Skeletal muscle satellite cell (primary cell): ENCODE measurements around the gene PLEKHM3.

Experiments used
- H3K27me3 ChIP-seq: 2 replicates; pipeline ENCODE4 v1.7.0; 2013; ENCODE audit warnings: low read length; ENCODE audit not compliant: control insufficient read depth, insufficient read depth
- H3K36me3 ChIP-seq: 2 replicates; pipeline ENCODE4 v1.7.0; 2013; ENCODE audit warnings: mild to moderate bottlenecking, control low read depth, low read length; ENCODE audit not compliant: insufficient read depth
- H3K4me1 ChIP-seq: 2 replicates; pipeline ENCODE4 v1.7.0; 2013; ENCODE audit warnings: low read length; ENCODE audit not compliant: control insufficient read depth, insufficient read depth
- H3K4me2 ChIP-seq: 2 replicates; pipeline ENCODE4 v1.7.0; 2013; ENCODE audit warnings: mild to moderate bottlenecking, low read length
- H3K4me3 ChIP-seq: 2 replicates; pipeline ENCODE4 v1.7.0; 2013; ENCODE audit warnings: low read length
- H3K9ac ChIP-seq: 2 replicates; pipeline ENCODE4 v1.7.0; 2013; ENCODE audit warnings: mild to moderate bottlenecking, low read depth, low read length, moderate library complexity
- H3K9me3 ChIP-seq: replicated peaks from 2 replicates; pipeline ENCODE4 v1.7.0; 2013; ENCODE audit warnings: mild to moderate bottlenecking, control low read depth, low read length

The PLEKHM3 gene

DNA sequence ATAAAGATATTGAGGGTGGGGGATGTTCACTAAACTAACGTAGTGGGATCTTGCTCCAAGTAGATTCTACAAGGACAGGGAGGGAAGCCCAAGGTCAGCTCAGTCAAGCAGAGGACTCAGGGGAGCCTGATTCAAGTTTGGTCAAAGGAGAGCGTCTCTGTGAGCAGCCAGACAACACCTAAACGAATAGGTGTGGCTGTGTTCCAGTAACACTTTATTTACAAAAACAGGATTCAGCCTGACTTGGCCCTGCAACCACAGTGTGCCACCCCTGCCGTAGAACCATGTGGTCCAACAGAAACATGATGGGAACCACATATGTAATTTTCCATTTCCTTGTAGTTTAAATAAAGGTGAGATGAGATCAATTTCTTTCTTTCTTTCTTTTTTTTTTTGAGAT, 237.5 kb downstream of the PLEKHM3 start:
- no peak overlapping the region for H3K4me3 ChIP-seq
- H3K9ac ChIP-seq = no peak overlapping the region
- no peaks in the 10 kb centered on the region for H3K36me3 ChIP-seq
- H3K4me1 ChIP-seq = peaks cover 6% of the 10 kb centered on the region
- H3K27me3 ChIP-seq = no peaks in the 10 kb centered on the region
- no peak overlapping the region for H3K4me2 ChIP-seq
- H3K9me3 ChIP-seq = no peaks in the 10 kb centered on the region

DNA sequence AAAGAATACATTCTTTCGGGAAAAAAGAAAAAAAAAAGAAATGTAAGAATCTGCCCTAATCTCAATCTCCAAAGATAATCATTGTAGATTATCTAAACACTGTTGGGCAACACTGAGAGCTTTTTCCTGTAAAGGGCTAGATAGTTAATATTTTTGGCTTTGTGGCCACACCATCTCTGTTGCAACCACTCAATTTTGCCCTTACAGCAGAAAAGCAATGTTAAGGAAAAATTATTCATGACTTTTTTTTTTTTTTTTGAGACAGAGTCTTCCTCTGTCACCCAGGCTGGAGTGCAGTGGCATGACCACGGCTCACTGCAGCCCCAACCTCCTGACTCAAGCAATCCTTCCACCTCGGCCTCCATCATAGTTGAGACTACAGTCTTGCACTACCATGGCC, 238.3 kb downstream of the PLEKHM3 start:
- Histone ChIP-seq H3K4me1 (no peaks in the 10 kb centered on the region), H3K4me2 (no peak overlapping the region), H3K9ac (no peak overlapping the region), H3K4me3 (no peak overlapping the region), H3K27me3 (no peaks in the 10 kb centered on the region), H3K9me3 (no peaks in the 10 kb centered on the region), H3K36me3 (no peaks in the 10 kb centered on the region)

DNA sequence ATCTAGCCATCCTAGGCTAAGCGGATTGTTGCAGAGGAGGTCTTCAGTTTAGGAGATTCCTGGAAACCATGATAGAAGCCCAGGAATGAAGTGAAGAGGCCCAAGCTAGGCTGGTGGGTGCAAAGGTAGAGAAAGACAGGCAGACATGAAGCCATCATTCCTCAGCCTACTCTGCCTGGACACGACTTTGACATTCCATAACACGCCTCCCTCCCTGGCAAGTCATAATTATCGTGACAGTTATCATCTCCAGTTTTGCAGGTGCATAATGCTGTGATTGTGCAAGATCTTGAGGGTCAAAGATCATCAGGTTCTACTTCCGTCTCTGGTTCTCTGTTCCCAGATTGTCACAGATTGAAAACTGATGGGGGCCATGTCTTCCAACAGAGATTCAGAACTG, 240.4 kb downstream of the PLEKHM3 start:
- Histone ChIP-seq H3K4me2 (no peak overlapping the region), H3K9ac (no peak overlapping the region), H3K4me1 (no peaks in the 10 kb centered on the region), H3K9me3 (no peaks in the 10 kb centered on the region), H3K4me3 (no peak overlapping the region), H3K27me3 (no peaks in the 10 kb centered on the region), H3K36me3 (no peaks in the 10 kb centered on the region)

DNA sequence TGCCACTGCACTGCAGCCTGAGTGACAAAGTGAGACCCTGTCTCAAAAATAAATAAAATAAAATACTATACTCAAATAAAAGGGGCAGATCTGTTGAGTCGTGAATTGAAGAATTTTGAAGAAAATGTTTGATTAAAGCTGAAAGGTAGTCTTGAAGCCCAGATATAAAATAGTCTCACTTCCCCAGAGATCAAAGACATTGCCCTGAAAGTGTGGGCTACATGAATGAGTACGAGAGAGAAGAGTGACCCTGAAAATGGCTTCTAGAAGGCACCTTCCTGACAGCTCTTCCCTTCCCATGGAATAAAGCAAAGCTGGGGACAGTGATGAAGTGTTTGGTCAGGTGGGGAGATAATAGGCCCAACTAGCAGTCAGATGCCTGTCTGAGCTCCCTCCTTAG, 241.8 kb downstream of the PLEKHM3 start:
- Histone ChIP-seq H3K9me3 (no peaks in the 10 kb centered on the region), H3K4me3 (no peak overlapping the region), H3K4me2 (no peak overlapping the region), H3K36me3 (no peaks in the 10 kb centered on the region), H3K9ac (no peak overlapping the region), H3K27me3 (no peaks in the 10 kb centered on the region), H3K4me1 (no peaks in the 10 kb centered on the region)

DNA sequence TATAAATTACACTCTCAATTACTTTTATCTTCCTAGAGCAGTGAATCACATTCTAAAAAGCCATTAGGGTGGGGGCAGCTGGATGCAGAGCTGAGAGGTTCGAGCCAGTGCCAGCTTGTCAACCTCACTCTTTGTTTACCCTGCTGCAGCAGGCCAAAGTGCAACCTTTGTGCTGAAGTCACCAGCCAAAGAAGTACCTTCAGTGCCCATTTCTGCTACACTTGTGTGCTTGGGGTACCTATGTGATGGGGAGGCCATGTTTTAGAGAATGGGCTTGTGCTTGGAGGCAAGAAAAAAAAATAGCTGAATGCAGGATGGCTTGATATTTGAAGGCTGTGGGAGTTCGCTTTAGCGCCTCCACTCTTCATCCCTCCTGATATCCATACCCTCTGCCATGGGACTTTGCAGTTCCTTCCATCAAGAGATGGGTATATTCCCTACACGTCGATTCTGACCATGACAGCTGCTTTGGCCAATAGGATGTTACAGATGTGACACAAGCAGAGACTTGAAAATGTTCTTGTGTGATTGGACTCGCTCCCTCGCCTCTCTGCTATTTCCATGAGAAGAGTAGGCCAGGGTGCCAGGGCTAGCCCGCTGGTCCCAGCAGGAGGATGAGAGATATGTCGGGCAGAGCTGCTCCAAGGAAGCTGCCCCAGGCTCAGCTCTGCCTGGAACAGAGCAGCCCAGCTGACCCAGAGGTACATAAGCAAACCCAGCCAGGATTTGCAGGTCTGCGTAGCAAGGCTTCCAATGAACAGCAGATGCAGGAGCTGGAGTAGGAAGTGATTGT, 242.9 kb downstream of the PLEKHM3 start:
- Histone ChIP-seq H3K4me1 (no peaks in the 10 kb centered on the region), H3K27me3 (no peaks in the 10 kb centered on the region), H3K4me2 (no peak overlapping the region), H3K9ac (no peak overlapping the region), H3K4me3 (no peak overlapping the region), H3K9me3 (no peaks in the 10 kb centered on the region), H3K36me3 (no peaks in the 10 kb centered on the region)

DNA sequence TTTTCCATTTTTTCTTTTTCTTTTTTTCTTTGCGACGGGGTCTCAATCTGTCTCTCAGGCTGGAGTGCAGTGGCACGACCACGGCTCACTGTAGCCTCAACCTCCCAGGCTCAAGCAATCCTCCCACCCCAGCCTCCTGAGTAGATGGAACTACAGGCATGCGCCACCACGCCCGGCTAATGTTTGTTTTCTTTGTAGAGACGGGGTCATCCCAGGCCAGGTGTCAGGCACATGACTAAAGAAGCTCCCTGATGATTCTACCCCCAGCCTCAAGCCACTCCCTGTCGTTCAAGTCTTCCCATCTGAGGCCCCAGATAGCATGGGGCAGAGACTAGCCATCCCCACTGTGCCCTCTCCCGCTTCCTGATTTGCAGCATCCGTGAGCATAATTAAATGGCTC, 245.8 kb downstream of the PLEKHM3 start:
- Histone ChIP-seq H3K27me3 (no peaks in the 10 kb centered on the region), H3K9me3 (no peaks in the 10 kb centered on the region), H3K4me2 (no peak overlapping the region), H3K4me3 (no peak overlapping the region), H3K36me3 (no peaks in the 10 kb centered on the region), H3K4me1 (no peaks in the 10 kb centered on the region), H3K9ac (no peak overlapping the region)

DNA sequence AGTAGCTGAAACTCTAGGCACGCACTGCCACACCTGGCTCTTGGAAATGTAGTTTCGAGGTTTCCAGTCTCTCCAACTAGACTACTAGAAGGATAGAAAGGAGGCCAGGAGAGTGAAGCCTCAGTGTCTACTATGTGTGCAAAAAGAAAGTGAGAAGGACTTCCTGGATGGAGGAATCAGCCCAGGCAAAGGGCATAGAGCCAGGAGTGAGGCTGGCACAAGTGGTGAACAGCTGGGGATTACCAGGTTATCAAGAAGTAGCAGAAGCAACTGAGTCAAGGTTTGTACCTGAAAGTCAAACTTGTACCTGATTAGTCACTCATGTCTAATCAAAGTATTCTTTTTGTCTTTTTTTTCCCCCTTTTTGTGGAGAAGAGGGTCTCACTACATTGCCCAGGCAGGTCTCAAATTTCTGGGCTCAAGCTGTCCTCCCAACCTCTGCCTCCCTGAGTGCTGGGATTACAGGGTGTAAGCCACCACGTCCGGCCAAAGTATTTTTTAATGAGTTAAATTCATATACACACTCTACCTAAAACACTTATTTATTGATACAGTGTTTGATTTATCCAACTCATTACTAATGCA, 246.9 kb downstream of the PLEKHM3 start:
- Histone ChIP-seq H3K4me1 (no peaks in the 10 kb centered on the region), H3K27me3 (no peaks in the 10 kb centered on the region), H3K4me3 (no peak overlapping the region), H3K4me2 (no peak overlapping the region), H3K9ac (no peak overlapping the region), H3K9me3 (no peaks in the 10 kb centered on the region), H3K36me3 (no peaks in the 10 kb centered on the region)

DNA sequence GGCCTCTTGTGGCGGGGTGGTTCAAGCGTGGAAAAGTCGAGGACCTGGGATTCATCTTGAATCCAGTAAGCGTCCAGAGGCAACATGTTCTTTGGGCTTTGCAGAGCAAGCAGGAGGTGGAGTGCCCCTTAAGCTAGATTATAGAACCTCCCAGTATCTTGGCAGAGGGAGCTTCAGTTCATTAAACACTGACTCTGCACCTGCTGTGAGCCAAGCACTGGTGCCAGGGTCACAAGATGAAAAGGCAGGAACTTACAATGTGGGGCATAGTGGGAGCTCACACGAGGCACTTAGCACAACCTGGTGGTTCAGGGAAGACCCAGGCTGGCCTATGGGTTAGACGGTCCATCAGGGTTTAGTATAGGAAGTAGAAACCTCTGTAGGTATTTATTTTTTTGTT, 248.2 kb downstream of the PLEKHM3 start:
- H3K27me3 ChIP-seq = no peaks in the 10 kb centered on the region
- no peak overlapping the region for H3K4me3 ChIP-seq
- no peaks in the 10 kb centered on the region for H3K4me1 ChIP-seq
- no peaks in the 10 kb centered on the region for H3K36me3 ChIP-seq
- H3K9me3 ChIP-seq = no peaks in the 10 kb centered on the region
- H3K4me2 ChIP-seq = no peak overlapping the region
- no peak overlapping the region for H3K9ac ChIP-seq

DNA sequence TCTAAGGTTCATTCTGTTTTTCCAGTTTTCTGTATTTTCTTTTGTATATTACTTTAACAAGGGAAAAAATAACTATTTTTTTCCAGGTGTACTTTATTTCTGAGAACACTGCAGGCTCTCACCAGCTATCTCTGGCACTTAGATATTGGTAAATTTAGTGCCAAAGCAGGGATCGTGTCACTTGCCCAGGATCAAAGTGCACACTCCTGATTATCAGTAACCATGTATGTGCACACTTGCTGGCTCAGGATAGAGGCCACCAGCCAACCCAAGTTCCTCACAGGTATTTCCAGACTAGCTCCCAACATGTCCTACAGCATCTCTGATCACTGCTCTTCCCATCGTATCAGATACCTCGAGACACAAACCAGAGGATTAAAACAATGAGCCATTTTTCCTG, 249.9 kb downstream of the PLEKHM3 start:
- H3K36me3 ChIP-seq = no peaks in the 10 kb centered on the region
- peaks cover 6% of the 10 kb centered on the region for H3K4me1 ChIP-seq
- no peak overlapping the region for H3K4me2 ChIP-seq
- H3K9me3 ChIP-seq = no peaks in the 10 kb centered on the region
- no peaks in the 10 kb centered on the region for H3K27me3 ChIP-seq
- H3K4me3 ChIP-seq = no peak overlapping the region
- H3K9ac ChIP-seq = no peak overlapping the region

DNA sequence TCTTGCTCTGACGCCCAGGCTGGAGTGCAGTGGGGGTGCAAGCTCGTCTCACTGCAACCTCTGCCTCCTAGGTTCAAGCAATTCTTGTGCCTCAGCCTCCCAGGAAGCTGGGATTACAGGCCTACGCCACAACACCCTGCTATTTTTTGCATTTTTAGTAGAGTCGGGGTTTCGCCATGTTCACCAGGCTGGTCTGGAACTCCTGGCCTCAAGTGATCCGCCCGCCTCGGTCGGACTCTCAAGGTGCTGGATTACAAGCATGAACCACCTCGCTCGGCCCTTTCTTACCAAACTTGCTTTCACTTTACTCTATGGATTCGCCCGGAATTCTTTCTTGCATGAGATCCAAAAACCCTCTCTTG, 252.5 kb downstream of the PLEKHM3 start:
- no peaks in the 10 kb centered on the region for H3K27me3 ChIP-seq
- no peaks in the 10 kb centered on the region for H3K9me3 ChIP-seq
- peaks cover 23% of the 10 kb centered on the region for H3K4me1 ChIP-seq
- H3K4me3 ChIP-seq = no peak overlapping the region
- no peak overlapping the region for H3K4me2 ChIP-seq
- no peak overlapping the region for H3K9ac ChIP-seq
- H3K36me3 ChIP-seq = no peaks in the 10 kb centered on the region

DNA sequence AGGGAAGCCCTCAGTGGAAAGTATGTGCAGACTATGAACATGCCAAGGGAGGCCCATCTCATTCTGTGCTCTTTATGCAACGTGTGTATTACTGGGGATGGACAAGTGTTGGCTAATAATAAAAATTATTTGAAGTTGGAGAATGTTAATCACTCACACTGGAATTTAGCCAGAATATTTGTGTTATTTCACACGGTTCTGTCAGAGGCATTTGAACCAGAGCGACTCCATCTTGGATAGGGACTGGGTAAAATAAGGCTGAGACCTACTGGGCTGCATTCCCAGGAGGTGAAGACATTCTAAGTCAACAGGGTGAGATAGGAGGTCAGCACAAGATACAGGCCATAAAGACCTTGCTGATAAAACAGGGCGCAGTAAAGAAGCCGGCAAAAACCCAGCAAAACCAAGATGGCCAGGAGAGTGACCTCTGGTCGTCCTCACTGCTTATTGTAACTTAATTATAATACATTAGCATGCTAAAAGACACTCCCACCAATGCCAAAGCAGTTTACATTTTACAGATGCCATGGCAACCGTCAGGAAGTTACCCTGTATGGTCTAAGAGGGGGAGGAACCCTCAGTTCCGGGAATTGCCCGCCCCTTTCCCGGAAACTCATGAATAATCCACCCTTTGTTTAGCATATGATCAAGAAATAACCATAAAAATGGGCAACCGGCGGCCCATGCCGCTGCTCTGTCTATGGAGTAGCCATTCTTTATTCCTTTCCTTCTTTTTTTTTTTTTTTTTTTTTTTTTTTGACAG, 253.1 kb downstream of the PLEKHM3 start:
- no peaks in the 10 kb centered on the region for H3K9me3 ChIP-seq
- H3K4me3 ChIP-seq = no peak overlapping the region
- peaks cover 23% of the 10 kb centered on the region for H3K4me1 ChIP-seq
- no peak overlapping the region for H3K4me2 ChIP-seq
- no peaks in the 10 kb centered on the region for H3K36me3 ChIP-seq
- H3K27me3 ChIP-seq = no peaks in the 10 kb centered on the region
- no peak overlapping the region for H3K9ac ChIP-seq
